Measurements from ENCODE around the gene AGAP1. TPM values are rescaled to one million over a fixed set of nuclear protein-coding genes. Genes with fewer than 3 reads are reported as not detected.

The AGAP1 gene
- total RNA-seq, 4 donors from 2014 or later = 5.3 to 30.6 (median 19.2) TPM

DNA sequence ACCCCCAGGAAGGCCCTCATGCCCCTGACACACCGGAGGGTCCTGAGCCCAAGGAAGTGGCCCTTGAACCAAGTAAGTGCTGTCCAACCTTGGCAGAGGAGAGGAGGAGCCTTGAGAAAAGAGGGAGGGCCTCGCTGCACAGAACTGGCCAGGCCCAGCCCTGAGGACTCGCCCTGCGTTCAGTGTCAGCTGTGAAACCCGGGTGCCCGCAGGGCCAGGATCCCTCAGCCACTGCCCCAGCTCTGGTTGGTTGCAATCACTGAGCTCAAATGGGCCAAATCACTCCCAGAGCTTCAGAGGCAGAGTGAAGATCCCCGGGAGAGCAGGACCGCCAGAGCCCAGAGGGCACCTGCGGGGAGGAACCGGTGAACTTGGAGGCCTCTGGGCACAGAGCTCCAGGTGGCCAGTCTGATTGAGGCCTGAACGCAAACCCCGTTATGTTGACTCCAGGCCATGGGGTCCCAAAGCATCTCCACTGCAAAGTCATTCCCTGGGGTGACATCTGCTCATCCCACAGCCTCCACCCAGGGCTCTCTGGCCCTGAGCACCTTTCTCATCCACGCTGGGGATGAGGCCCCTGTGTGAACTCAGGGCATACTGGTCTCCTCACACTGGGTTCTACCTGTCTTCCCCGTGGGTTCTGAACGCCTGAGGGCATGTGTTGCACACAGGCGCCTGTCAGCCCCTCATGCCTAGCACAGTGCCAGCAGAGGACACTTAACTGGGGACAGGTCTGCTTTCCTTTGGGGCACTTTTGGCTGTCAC is 662.4 kb downstream of the AGAP1 start:
- intact Hi-C loops (cut with DNase I; ENCODE audit: low total_unique reads) = no loop called here
- Histone ChIP-seq H3K9me3 (no peaks in the 10 kb centered on the region), H3K4me1 (no peaks in the 10 kb centered on the region), H3K36me3 (no peaks in the 10 kb centered on the region), H3K27ac (no peak overlapping the region), H3K27me3 (peaks cover 0 to 19% of the 10 kb centered on the region in 2 donors), H3K4me3 (no peak overlapping the region)
- no peak for TF ChIP-seq POLR2A (IDR thresholded peaks at IDR 0.05)
- TF ChIP-seq, protein P1, sequence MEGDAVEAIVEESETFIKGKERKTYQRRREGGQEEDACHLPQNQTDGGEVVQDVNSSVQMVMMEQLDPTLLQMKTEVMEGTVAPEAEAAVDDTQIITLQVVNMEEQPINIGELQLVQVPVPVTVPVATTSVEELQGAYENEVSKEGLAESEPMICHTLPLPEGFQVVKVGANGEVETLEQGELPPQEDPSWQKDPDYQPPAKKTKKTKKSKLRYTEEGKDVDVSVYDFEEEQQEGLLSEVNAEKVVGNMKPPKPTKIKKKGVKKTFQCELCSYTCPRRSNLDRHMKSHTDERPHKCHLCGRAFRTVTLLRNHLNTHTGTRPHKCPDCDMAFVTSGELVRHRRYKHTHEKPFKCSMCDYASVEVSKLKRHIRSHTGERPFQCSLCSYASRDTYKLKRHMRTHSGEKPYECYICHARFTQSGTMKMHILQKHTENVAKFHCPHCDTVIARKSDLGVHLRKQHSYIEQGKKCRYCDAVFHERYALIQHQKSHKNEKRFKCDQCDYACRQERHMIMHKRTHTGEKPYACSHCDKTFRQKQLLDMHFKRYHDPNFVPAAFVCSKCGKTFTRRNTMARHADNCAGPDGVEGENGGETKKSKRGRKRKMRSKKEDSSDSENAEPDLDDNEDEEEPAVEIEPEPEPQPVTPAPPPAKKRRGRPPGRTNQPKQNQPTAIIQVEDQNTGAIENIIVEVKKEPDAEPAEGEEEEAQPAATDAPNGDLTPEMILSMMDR (IDR thresholded peaks at IDR 0.05) = no peak
- DNase-seq = no peak

DNA sequence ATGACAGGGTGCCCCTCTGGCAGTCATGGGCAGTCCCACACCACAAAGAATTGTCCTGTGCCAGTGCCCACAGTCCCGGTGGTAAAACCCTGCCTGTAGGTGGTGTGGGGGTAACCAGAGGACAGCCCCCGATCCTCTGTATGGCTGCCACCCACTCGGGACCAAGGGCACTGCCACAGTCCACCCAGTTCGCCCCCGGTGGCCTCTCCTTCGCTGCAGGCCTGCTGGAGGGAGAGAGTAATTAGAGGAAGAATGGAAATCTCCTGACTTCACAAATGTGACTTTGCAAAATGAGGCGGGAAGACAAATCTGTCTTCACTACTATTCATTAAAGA is 663.0 kb downstream of the AGAP1 start:
- H3K4me1 ChIP-seq = no peaks in the 10 kb centered on the region
- no peaks in the 10 kb centered on the region for H3K9me3 ChIP-seq
- DNase-seq = no peak
- intact Hi-C loops (cut with DNase I; ENCODE audit: low total_unique reads) = no loop called here
- H3K4me3 ChIP-seq = no peak overlapping the region
- TF ChIP-seq, protein P1 (IDR thresholded peaks at IDR 0.05) = no peak
- no peak for TF ChIP-seq POLR2A (IDR thresholded peaks at IDR 0.05)
- H3K27me3 ChIP-seq = peaks cover 0 to 24% of the 10 kb centered on the region in 2 donors
- H3K27ac ChIP-seq = no peak overlapping the region
- H3K36me3 ChIP-seq = no peaks in the 10 kb centered on the region

DNA sequence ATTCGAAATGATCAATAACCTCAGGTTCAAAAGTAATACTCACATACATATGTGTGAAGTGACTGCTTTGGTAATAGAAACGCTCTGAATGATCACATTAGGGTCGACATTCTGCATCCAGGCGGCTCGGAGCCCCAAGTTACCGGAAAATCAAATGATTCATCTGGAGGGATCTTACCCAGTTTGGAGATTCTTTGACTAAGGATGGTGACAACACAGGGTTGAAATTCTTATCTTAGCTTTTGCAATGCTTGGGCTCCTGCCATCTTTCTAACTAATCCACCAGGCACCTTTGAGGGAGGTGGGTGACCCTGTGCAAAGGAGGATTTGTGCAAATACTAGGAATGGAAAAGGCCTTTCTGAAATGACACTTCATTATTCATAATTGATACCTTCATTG is 663.5 kb downstream of the AGAP1 start:
- H3K36me3 ChIP-seq = no peaks in the 10 kb centered on the region
- H3K27me3 ChIP-seq = peaks cover 0 to 30% of the 10 kb centered on the region in 2 donors
- H3K27ac ChIP-seq = no peak overlapping the region
- H3K4me1 ChIP-seq = no peaks in the 10 kb centered on the region
- TF ChIP-seq, protein P1 (IDR thresholded peaks at IDR 0.05) = no peak
- TF ChIP-seq POLR2A (IDR thresholded peaks at IDR 0.05) = no peak
- no peak for DNase-seq
- intact Hi-C loops (cut with DNase I; ENCODE audit: low total_unique reads) = no loop called here
- no peak overlapping the region for H3K4me3 ChIP-seq
- H3K9me3 ChIP-seq = no peaks in the 10 kb centered on the region

DNA sequence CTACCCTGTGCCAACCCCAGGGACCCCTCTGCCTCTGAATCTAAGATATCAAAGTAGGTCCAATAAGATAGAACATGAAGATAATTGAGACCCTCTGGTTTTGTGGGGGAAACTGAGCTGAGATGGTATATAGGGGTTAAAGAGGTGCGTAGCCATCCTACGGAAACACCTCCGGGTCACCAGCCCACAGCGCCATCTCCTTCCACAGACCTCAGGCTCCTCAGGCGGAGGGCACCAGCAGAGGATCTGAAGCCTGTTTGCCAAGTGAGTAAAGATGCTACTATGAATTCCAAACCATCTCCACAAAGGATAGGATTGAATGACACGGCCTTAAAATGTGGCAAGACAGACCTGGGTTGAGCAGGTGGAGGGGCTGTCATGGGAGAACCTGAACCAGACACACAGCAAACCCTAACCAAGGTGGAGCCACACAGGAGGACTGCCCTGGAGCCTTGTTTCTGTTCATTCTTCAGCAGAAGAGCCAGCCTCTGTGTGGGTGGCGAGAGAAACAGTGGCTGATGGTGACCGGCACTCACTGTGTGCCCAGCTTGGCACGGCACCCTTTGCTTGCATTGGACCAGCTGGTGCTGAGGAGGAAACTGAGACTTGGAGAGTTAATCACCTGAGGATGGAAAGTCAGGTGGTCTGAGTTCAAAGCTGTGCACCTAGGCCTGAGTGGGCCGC is 664.1 kb downstream of the AGAP1 start:
- Histone ChIP-seq H3K4me1 (no peaks in the 10 kb centered on the region), H3K4me3 (no peak overlapping the region), H3K27me3 (peaks cover 0 to 34% of the 10 kb centered on the region in 2 donors), H3K27ac (no peak overlapping the region), H3K36me3 (no peaks in the 10 kb centered on the region), H3K9me3 (no peaks in the 10 kb centered on the region)
- no peak for DNase-seq
- TF ChIP-seq, protein P1 (IDR thresholded peaks at IDR 0.05) = no peak
- TF ChIP-seq POLR2A (IDR thresholded peaks at IDR 0.05) = no peak
- intact Hi-C loops (cut with DNase I; ENCODE audit: low total_unique reads) = no loop called here

Data from uterus (tissue), 4 donors.